ENCODE results near the gene NCSTN. TPM values are rescaled to one million over a fixed set of nuclear protein-coding genes. Genes with fewer than 3 reads are reported as not detected.

NCSTN gene
- total RNA-seq, 1 experiment from 2014 or later, result 67.8 TPM

DNA sequence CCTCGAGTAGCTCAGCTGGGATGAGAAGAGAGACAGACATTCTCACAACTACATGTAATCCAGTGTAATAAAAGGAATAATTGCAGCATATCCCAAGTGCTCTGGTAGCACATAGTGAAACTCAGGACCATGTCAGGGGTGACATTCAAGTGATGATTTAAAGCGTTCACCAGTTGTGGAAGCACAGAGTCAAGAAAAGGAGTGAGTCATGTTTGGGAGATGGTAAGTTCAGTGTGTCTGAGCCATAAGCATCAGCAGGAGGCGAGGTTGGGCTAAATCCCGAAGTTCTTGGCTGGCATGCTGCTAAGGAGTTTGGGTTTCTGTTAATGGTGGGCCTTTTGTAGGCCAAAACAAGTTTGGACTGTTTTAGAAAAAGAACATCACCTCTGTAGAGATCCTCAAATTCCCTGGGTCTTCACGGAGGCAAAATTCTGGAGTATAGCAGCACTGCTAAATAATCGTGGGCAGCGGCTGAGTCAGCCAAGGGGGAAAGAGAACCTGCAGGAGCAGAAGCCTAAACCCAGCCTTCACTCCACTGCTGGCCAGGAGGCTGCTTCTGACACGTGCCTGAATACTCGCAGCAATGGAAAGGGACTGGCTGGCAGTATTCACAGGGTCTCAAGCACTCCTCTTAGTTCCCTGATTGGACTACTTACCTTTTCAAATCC, 16.5 kb downstream of the NCSTN start:
- H3K27me3 Mint-ChIP-seq (ENCODE audit: low read depth), result no peaks in the 10 kb centered on the region
- no peaks in the 10 kb centered on the region; the same call in 1 of the 2 replicates for H3K4me1 ChIP-seq (ENCODE audit: insufficient read depth, low read length)
- H3K14ac ChIP-seq (ENCODE audit: insufficient read depth, low read length), result no peak overlapping the region
- H3K9me3 ChIP-seq (ENCODE audit: control insufficient read depth, low read depth, low read length), result no peaks in the 10 kb centered on the region
- H3K27me3 ChIP-seq (ENCODE audit: insufficient read depth, low read length), result no peaks in the 10 kb centered on the region
- H2BK15ac ChIP-seq (ENCODE audit: low read depth, low read length), result no peak overlapping the region
- no peaks in the 10 kb centered on the region for H3K9me3 Mint-ChIP-seq
- H2AK5ac ChIP-seq (ENCODE audit: insufficient read length, low read length), result no peak overlapping the region
- H3K27ac ChIP-seq (ENCODE audit: insufficient read length, low read depth, low read length), result no peak overlapping the region
- no peak overlapping the region for H2BK20ac ChIP-seq (ENCODE audit: low read depth, low read length, poor library complexity, severe bottlenecking)
- H3K9ac ChIP-seq (ENCODE audit: extremely low read depth, insufficient read length, low read length), result no peak overlapping the region
- H3K27ac Mint-ChIP-seq, result peak overlapping the region in 2 of 3 experiments; percentile 15 to 63; a peak in 3 of 7 replicates
- peaks cover 24 to 61% (median 55%) of the 10 kb centered on the region in 3 experiments; a peak in 6 of 7 replicates for H3K36me3 Mint-ChIP-seq (ENCODE audit: insufficient read depth in 1 of 3, low read depth in 3 of 3)
- no peak overlapping the region for H3K4ac ChIP-seq (ENCODE audit: low read depth, low read length)
- TF ChIP-seq, protein P1, sequence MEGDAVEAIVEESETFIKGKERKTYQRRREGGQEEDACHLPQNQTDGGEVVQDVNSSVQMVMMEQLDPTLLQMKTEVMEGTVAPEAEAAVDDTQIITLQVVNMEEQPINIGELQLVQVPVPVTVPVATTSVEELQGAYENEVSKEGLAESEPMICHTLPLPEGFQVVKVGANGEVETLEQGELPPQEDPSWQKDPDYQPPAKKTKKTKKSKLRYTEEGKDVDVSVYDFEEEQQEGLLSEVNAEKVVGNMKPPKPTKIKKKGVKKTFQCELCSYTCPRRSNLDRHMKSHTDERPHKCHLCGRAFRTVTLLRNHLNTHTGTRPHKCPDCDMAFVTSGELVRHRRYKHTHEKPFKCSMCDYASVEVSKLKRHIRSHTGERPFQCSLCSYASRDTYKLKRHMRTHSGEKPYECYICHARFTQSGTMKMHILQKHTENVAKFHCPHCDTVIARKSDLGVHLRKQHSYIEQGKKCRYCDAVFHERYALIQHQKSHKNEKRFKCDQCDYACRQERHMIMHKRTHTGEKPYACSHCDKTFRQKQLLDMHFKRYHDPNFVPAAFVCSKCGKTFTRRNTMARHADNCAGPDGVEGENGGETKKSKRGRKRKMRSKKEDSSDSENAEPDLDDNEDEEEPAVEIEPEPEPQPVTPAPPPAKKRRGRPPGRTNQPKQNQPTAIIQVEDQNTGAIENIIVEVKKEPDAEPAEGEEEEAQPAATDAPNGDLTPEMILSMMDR (conservative IDR thresholded peaks at IDR 0.05), result no peak
- H3K4me3 Mint-ChIP-seq, result no peak overlapping the region
- H3K79me1 ChIP-seq (ENCODE audit: insufficient read depth, low read depth, low read length, poor library complexity, severe bottlenecking), result no peaks in the 10 kb centered on the region
- DNase-seq, result no peak
- H3K56ac ChIP-seq (ENCODE audit: insufficient read length, low read depth, low read length), result no peak overlapping the region
- H4K5ac ChIP-seq (ENCODE audit: insufficient read length, low read depth, low read length), result no peak overlapping the region
- H2AFZ ChIP-seq (ENCODE audit: low read length), result no peak overlapping the region
- H2BK120ac ChIP-seq (ENCODE audit: low read depth, low read length, poor library complexity, severe bottlenecking), result no peak overlapping the region
- no peaks in the 10 kb centered on the region for H3K79me2 ChIP-seq (ENCODE audit: insufficient read depth, low read length)
- H3K18ac ChIP-seq (ENCODE audit: insufficient read length, low read depth, low read length), result no peak overlapping the region
- H4K8ac ChIP-seq (replicated peaks; ENCODE audit: insufficient read length, low read depth, low read length), result no peak overlapping the region
- peaks cover 22 to 32% of the 10 kb centered on the region in 2 experiments for H3K4me1 Mint-ChIP-seq
- WGBS (ENCODE audit: extremely low coverage, insufficient read length, low lambda C conversion rate), result no CpG with 5 or more reads among the region's 9 CpGs
- no peak overlapping the region for H3K23ac ChIP-seq (ENCODE audit: insufficient read length, low read depth, low read length)
- H2BK12ac ChIP-seq (ENCODE audit: insufficient read length, low read depth, low read length), result no peak overlapping the region
- H2BK5ac ChIP-seq (ENCODE audit: insufficient read length, low read length), result no peak overlapping the region
- no peak overlapping the region for H3K4me2 ChIP-seq (ENCODE audit: insufficient read depth, insufficient read length, low read length)
- no peaks in the 10 kb centered on the region for H3K23me2 ChIP-seq (ENCODE audit: insufficient read length, low read depth, low read length, poor library complexity, severe bottlenecking)
- no peak overlapping the region for H4K91ac ChIP-seq (ENCODE audit: insufficient read length, low read depth, low read length)
- no peak overlapping the region for H3T11ph ChIP-seq (ENCODE audit: low read length)
- H4K20me1 ChIP-seq (ENCODE audit: control insufficient read depth, insufficient read depth, insufficient read length), result no peaks in the 10 kb centered on the region

Data from H9 (cell line).